ENCODE measurements around the gene CLHC1.

CLHC1 gene

DNA sequence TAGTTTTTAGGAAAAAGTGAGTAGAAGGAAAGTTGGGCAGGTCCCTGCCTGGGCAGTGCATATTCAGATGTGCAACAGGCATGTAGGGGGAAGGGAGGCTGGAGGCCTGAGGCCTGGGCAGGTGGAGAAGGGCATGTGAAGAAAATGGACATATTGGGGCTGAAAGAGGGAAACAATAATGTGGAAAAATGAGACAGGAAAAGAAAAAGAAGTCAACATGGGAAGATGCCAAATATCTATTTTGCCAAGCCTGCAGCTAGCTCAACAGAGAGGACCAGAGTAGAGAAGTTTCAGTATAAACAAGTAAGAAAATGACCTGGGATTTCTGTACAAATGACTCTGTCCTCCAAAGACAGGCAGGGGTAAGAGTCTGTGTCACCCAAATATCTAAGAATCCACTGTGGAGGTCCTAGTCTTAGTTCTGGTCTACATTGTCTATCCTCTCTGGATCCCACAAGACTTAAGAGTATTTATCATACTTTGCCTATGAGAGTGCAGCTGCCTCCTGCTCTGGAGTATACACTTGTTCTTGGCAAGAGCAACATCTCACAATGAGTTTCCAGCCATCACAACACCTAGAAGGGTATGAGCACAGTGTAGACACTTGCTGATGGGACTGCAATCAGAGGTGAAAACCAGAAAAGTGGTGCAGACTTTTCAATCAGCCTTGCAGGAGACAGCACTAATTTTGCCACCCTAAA lies 80.2 kb downstream of the CLHC1 start:
- Histone ChIP-seq H3K9me3 (no peaks in the 10 kb centered on the region), H3K36me3 (no peaks in the 10 kb centered on the region), H3K4me3 (ENCODE audit: low read depth in 1 of 2, low read length in 1 of 2) (no peak overlapping the region), H3K4me1 (ENCODE audit: control insufficient read depth in 1 of 2, insufficient read depth in 1 of 2, low read depth in 1 of 2, low read length in 1 of 2) (peaks cover 38% of the 10 kb centered on the region in 2 experiments), H3K27ac (peak overlapping the region; percentile 78), H3K27me3 (no peaks in the 10 kb centered on the region)
- TF ChIP-seq, protein P1, sequence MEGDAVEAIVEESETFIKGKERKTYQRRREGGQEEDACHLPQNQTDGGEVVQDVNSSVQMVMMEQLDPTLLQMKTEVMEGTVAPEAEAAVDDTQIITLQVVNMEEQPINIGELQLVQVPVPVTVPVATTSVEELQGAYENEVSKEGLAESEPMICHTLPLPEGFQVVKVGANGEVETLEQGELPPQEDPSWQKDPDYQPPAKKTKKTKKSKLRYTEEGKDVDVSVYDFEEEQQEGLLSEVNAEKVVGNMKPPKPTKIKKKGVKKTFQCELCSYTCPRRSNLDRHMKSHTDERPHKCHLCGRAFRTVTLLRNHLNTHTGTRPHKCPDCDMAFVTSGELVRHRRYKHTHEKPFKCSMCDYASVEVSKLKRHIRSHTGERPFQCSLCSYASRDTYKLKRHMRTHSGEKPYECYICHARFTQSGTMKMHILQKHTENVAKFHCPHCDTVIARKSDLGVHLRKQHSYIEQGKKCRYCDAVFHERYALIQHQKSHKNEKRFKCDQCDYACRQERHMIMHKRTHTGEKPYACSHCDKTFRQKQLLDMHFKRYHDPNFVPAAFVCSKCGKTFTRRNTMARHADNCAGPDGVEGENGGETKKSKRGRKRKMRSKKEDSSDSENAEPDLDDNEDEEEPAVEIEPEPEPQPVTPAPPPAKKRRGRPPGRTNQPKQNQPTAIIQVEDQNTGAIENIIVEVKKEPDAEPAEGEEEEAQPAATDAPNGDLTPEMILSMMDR (IDR thresholded peaks at IDR 0.05) = no peak

DNA sequence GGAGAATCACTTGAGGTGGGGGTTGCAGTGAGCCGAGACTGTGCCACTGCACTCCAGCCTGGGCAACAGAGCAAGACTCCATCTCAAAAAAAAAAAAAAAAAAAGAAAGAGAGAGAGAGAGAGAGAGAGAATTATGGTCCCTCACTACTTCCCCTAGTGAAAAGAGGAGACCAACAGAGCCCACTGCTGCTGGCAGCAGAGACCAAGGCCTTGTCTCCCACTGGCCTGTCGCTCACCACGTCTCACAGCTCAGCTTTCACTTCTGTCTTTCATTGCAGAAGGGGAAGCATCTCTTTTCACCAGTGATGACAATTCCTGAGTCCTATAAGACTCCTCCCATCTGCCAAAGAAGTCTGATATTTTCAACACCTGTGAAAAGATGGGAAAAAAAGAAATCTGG lies 81.3 kb downstream of the CLHC1 start:
- TF ChIP-seq, protein P1 (IDR thresholded peaks at IDR 0.05) = no peak
- peaks cover 38% of the 10 kb centered on the region in 2 experiments for H3K4me1 ChIP-seq (ENCODE audit: control insufficient read depth in 1 of 2, insufficient read depth in 1 of 2, low read depth in 1 of 2, low read length in 1 of 2)
- H3K9me3 ChIP-seq = no peaks in the 10 kb centered on the region
- H3K27me3 ChIP-seq = no peaks in the 10 kb centered on the region
- peak overlapping the region; percentile 38 for H3K27ac ChIP-seq
- H3K36me3 ChIP-seq = no peaks in the 10 kb centered on the region
- H3K4me3 ChIP-seq (ENCODE audit: low read depth in 1 of 2, low read length in 1 of 2) = no peak overlapping the region

DNA sequence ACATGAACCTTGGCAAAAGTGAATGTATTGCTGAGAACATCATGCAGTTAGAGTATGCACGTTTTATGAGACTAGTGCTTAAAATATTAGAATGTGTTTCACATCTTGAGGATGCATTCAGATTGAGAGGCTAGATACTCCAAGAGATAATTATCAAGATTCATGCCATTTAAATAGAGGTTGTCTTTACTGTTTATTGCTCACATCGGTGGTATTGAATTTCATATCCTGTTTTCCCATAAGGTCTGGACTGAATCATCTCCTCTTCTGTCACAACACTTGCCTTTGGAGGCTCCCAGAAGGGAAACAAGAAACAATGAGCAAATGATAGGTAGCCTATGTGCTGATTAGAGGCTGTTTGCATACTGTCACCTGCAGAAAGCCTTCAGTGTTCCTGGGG lies 83.8 kb downstream of the CLHC1 start:
- TF ChIP-seq, protein P1 (IDR thresholded peaks at IDR 0.05) = no peak
- Histone ChIP-seq H3K9me3 (no peaks in the 10 kb centered on the region), H3K27ac (no peak overlapping the region), H3K4me1 (ENCODE audit: control insufficient read depth in 1 of 2, insufficient read depth in 1 of 2, low read depth in 1 of 2, low read length in 1 of 2) (peaks cover 25 to 27% of the 10 kb centered on the region in 2 experiments), H3K27me3 (no peaks in the 10 kb centered on the region), H3K36me3 (no peaks in the 10 kb centered on the region), H3K4me3 (ENCODE audit: low read depth in 1 of 2, low read length in 1 of 2) (no peak overlapping the region)

DNA sequence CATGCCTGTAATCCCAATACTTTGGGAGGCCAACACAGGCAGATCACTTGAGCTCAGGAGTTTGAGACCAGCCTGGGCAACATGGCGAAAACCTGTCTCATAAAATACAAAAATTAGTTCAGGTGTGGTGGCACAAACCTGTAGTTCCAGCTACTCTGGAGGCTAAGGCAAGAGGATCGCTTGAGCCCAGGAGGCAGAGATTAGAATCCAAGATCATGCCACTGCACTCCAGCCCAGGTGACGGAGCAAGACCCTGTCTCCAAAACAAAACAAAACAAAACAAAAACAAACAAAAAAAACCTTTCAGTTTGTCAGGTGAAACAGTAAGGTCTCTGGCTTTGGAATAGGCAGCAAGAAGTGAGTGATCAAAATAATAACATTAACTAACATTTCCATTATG lies 84.6 kb downstream of the CLHC1 start:
- H3K4me3 ChIP-seq (ENCODE audit: low read depth in 1 of 2, low read length in 1 of 2) = no peak overlapping the region
- no peaks in the 10 kb centered on the region for H3K27me3 ChIP-seq
- H3K27ac ChIP-seq = no peak overlapping the region
- H3K9me3 ChIP-seq = no peaks in the 10 kb centered on the region
- TF ChIP-seq, protein P1 (IDR thresholded peaks at IDR 0.05) = no peak
- peaks cover 18 to 19% of the 10 kb centered on the region in 2 experiments for H3K4me1 ChIP-seq (ENCODE audit: control insufficient read depth in 1 of 2, insufficient read depth in 1 of 2, low read depth in 1 of 2, low read length in 1 of 2)
- H3K36me3 ChIP-seq = no peaks in the 10 kb centered on the region

DNA sequence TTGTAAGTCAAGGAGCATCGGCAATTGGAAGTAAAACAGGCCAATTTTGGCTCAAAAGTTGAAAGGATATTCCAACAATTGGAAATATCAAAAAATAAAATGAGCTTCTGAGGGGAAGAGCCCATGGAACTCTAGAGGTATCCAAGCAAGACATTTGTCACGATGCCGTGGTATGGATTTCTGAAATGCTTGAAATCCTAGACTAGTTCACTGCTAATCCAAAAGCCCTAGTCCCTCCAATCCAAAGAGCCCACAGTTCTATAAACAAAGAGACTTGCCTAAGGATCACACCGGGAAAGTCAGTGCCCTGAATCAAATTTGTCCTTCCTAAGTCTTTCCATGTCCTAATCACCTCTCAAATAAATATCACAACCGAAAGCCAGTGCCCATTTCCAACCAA lies 85.1 kb downstream of the CLHC1 start:
- H3K27ac ChIP-seq = no peak overlapping the region
- H3K27me3 ChIP-seq = no peaks in the 10 kb centered on the region
- H3K36me3 ChIP-seq = no peaks in the 10 kb centered on the region
- H3K9me3 ChIP-seq = no peaks in the 10 kb centered on the region
- TF ChIP-seq, protein P1 (IDR thresholded peaks at IDR 0.05) = no peak
- H3K4me3 ChIP-seq (ENCODE audit: low read depth in 1 of 2, low read length in 1 of 2) = no peak overlapping the region
- H3K4me1 ChIP-seq (ENCODE audit: control insufficient read depth in 1 of 2, insufficient read depth in 1 of 2, low read depth in 1 of 2, low read length in 1 of 2) = peaks cover 13 to 14% of the 10 kb centered on the region in 2 experiments

Measured in neutrophil (primary cell).